ENCODE measurements around the gene WNT1.

Gene WNT1

GRCh38 chr12:48978291-48978740 is at the start of gene WNT1:
Gene WNT1, plus strand, starts transcription at chr12:48978322. Its CDS starts 329 bp downstream, at chr12:48978651.
- DNase-seq (ENCODE audit: low spot score) = no peak

- no peak for DNase-seq (ENCODE audit: low spot score)
Observed at GRCh38 chr12:48929551-48929950, 48.6 kb upstream of the WNT1 start.

GRCh38 chr12:48930475-48930874 is 47.6 kb upstream of the WNT1 start:
- DNase-seq (ENCODE audit: low spot score) = no peak

GRCh38 chr12:48932878-48933277 is 45.2 kb upstream of the WNT1 start:
- no peak for DNase-seq (ENCODE audit: low spot score)

DNA sequence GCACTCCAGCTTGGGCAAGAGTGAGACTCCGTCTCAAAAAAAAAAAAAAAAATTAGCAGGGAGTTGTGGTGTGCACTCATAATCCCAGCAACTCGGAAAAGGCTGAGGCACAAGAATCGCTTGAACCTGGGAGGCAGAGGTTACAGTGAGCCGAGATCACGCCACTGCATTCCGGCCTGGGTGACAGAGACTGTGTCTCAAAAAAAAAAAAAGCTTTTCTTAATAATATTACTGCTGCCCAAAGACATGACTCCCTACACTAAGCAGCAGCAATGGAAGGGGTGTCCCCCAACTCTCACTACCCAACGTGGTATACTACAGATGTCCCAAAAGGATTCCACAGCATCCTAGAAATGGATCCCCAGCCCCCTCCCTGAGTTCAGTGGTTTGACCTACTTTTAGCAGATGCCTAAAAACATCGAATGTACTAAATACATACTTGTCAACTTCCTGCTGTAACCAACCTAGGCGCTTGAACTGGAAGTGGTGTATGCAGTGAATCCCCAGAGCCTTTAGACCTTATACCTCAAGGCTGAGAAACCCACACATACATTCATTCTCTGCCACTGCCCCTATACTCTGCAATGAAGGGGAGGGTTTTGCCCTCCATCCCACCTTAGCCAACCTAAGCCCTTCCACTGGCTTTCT is 44.3 kb upstream of the WNT1 start:
- DNase-seq (ENCODE audit: low spot score) = no peak

DNA sequence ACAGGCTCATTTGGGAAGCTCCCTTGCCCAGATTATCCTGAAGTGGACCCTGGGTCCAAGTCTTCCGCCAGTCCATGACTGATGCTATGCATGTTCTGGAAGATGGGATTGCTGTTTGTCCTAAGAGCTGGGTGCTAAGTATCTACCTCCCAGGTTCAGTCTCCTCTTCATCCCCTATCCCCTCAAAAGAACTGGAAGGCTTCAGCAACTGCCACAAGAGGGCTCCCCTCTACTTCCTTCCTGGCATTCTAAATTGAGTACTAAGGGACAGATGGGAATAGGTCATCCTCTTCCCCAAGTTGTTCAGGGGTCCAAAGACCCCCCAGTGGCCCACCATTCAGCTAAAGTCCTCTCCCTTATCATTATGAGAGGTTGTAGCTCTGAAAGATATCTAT is 43.8 kb upstream of the WNT1 start:
- no peak for DNase-seq (ENCODE audit: low spot score)

GRCh38 chr12:48936379-48936979 is 41.6 kb upstream of the WNT1 start:
- peak; percentile 65 for DNase-seq (ENCODE audit: low spot score)

- no peak for DNase-seq (ENCODE audit: low spot score)
Observed at GRCh38 chr12:48937170-48937569, 41.0 kb upstream of the WNT1 start.

- DNase-seq (ENCODE audit: low spot score) = no peak
Observed at GRCh38 chr12:48938805-48939204, 39.3 kb upstream of the WNT1 start.

- DNase-seq (ENCODE audit: low spot score) = peak; percentile 51
Observed at GRCh38 chr12:48940181-48940580, 37.9 kb upstream of the WNT1 start.

GRCh38 chr12:48943221-48943620 is 34.9 kb upstream of the WNT1 start:
- no peak for DNase-seq (ENCODE audit: low spot score)

- DNase-seq (ENCODE audit: low spot score) = no peak
Observed at GRCh38 chr12:48946205-48946604, 31.9 kb upstream of the WNT1 start.

DNA sequence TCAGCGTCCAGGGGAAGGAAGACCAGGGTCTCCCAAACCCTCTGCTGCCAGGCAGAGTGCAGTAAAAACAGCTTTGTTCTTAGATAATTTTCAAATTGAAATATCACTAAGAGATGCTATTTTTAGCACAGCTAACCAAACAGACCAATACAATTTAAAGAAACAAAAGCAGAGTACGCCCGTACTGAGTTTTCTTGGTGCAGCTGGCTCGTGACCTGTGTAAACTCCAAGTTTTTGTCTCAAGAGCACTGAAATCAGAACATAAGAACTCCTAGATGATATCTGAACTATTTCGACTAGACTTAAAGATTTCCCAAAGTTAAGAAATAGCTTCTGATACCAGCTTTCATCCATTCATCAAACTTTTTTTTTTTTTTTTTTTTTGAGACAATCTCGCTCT is 31.2 kb upstream of the WNT1 start:
- no peak for DNase-seq (ENCODE audit: low spot score)

GRCh38 chr12:48947727-48948126 is 30.4 kb upstream of the WNT1 start:
- no peak for DNase-seq (ENCODE audit: low spot score)

DNA sequence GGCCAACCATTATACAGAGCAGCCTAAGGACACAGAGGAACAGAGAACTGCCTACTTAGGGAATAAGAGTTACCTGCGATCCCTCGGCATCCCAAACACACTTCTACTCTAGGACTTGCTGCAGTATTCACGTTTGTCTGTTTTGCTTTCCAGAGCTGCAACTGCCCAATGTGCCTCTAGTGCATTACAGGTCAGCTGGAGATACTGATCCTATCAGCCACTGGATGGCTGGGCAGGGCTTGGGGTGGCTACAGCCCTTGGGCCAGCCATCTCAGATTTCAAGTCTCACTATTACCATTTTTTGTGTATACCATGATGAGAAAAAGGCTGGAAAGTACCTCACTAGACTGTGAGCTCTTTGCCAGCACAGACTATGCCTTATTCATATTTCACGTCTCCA is 25.4 kb upstream of the WNT1 start:
- DNase-seq (ENCODE audit: low spot score) = no peak

DNA sequence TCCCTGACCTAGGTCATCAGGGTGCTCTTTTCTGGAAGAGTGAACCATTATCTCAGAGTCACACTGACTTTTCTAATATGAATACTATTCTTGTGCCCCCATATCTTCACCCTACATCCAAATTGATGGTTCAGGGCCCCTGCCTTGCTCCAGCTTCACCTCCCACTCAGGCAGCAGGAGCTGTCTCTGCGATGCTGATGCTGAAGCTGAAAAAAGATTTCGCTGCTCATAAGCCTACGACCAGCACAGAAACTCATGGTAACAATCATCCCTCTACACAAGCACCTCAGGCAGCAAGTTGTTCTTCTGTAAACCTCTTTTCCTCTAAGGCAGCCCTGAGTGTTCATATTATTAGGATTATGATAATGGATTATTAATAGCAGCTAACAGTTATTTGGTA is 24.1 kb upstream of the WNT1 start:
- DNase-seq (ENCODE audit: low spot score) = no peak

DNA sequence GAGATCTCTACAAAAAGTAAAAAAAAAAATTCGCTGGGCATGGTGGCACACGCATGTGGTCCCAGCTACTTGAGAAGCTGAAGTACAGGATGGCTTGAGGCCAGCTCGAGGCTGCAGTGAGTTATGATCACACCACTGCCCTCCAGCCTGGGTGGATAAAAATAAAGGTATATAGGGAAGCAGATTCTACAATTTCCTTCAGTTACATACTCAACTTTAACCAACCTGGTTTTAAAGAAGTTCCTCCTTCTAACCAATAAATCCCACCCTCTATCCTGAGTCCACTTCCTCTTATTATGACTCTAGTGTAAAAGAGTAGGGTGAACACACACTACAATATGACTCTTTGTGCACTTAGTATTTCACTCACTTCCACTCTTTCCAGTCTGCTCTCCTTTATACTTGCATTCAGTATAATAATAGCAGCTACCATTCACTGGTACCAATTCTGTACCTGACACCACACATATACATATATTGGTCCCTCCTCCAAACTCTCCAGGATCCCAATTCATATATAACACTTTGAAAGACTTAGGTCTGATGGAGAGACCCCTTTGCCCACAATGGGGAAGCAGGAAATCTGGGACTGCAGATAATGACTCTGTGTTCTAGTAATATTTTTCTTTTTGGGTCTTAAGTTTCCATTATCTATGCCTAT is 23.2 kb upstream of the WNT1 start:
- DNase-seq (ENCODE audit: low spot score) = no peak

GRCh38 chr12:48956279-48957140 is 21.6 kb upstream of the WNT1 start:
- peak; percentile 98 for DNase-seq (ENCODE audit: low spot score)

DNA sequence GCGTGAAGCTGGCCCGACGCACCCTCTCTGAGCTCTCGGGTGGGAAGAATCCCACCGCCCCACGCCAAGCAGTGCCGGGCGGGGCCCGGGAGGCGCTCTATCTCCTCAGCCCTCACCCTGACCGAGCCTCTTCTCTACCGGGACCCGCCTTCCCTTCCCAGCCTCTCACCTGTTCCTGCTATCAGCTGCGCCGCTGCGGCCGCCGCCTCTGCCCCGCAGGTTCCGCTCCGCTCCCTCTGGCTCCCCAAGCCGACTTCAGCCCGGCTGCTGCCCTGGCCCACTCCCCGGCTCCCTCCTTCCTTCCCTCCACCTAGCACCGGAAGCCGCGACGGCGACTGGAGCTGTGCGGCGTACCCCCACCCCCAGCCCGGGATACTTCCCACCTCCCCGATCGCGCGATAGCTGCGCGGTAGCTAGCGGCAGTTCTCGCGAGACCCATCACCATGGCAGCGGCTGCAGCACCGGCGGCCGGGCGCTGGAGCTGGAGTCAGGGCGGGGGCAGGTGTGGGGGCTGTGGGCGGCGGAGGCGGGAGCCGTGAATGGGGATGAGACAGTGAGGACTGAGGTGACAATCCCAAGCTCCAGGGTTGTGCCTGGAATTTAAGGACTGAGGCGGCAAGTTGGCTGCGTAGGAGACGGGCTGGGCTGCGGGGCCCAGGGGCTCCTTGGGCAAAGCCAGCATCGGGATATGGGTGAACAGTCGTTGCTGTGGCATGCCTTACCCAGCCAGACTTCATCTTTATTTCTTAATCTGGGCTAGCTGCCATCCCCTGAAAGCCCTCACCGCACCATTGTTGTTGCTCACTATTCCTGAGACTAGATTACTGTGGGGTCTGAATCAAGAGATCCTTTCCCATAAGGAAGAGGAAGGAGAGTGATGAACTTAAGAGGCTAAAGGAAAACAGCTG is 20.7 kb upstream of the WNT1 start, which contains the start of gene ARF3:
TSS of gene ARF3 (minus strand) at position 347 of the 908 bp plus-strand sequence. CDS start 16,392 bp downstream, outside the sequence.
- DNase-seq (ENCODE audit: low spot score) = peak; percentile 95

DNA sequence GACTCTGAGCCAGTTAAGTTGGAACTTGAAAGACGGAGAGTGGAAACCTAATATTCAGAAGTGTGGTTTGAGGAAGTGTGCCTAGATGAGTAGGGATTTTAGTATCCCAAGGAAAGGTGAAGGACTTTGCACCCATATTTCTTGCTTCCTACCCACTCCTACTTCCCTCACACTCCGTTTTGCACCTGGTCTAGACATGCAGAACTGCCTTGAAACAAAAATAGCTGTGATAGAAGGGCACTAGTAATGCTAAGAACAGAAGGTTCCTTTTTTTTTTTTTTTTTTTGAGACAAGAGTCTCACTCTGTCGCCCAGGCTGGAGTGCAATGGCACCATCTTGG is 20.1 kb upstream of the WNT1 start:
- DNase-seq (ENCODE audit: low spot score) = no peak

DNA sequence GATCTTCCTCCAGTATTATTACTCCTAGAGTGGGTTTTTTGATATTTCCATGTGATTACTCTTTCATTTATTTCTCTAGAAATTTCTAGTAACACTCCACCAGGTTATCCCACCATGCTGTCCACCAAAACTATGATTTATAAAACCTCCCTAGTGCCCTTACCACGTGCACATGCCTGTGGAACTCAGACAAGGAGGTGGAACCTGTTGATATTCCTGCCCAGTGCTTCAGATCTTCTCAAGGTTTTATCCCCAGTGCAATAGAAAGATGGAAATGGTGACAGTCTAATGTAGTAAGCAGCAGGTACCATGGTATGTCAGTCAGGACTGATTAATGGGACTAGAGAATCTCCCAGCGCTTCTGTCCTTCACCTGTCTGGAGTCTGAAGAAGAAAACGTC is 17.3 kb upstream of the WNT1 start:
- no peak for DNase-seq (ENCODE audit: low spot score)
